ENCODE results near the gene CYTH3. TPM values are rescaled to one million over a fixed set of nuclear protein-coding genes. Genes with fewer than 3 reads are reported as not detected.

CYTH3 gene
- polyA plus RNA-seq, 2 of the 4 experiments (the other 2 are of a cell fraction) = 18.6 to 24.2 TPM

GRCh38 chr7:6256677-6257535 is 15.5 kb downstream of the CYTH3 start:
- H3K4me2 ChIP-seq = peak overlapping the region; percentile 5; the same call in 1 of the 3 replicates
- POLR2A ChIA-PET = no interaction called here
- CTCF ChIA-PET = interaction anchor here (1.2 to 2.2 kb wide), 3 partner anchors 10 to 67 kb away, joined by 5 to 10 read pairs (median 8); no protein-coding TSS in a partner anchor

DNA sequence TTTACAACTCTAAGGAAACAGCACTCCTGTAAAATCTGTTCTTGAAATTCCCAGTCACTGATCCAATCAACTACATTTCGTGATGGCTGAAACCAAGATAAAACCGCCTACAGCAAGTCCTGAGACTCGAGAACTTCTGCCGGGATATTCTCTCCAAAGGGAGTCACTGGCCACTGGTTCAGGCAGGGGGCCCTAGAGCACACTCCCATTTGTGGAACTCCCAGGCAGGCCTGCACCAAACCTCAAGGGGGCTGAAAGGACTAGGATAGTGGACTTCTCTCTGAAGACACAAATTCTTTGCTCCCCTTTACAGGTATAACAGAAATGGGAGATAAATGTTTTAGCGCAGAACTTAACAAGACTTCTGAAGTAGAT is 16.3 kb downstream of the CYTH3 start:
- Histone ChIP-seq H3K4me1 (peaks cover 61% of the 10 kb centered on the region), H3K9me3 (no peaks in the 10 kb centered on the region), H3K4me2 (no peak overlapping the region), H3K4me3 (no peak overlapping the region), H3K27ac (0 out of 6 replicates have a peak overlapping the region, but pooled peaks of 1 of the 2 experiments have one; percentile 6)
- TF ChIP-seq REST (IDR thresholded peaks at IDR 0.05) = no peak
- no peak for TF ChIP-seq EHF (CRISPR knock-in tag; IDR thresholded peaks at IDR 0.05)
- no peak for TF ChIP-seq CEBPB (IDR thresholded peaks at IDR 0.05)
- no peak for TF ChIP-seq FOXS1 (CRISPR knock-in tag; IDR thresholded peaks at IDR 0.05)
- no peak for TF ChIP-seq KDM5A (IDR thresholded peaks at IDR 0.05)
- TF ChIP-seq SMC3 (IDR thresholded peaks at IDR 0.05) = no peak
- no peak for TF ChIP-seq CHD4 (IDR thresholded peaks at IDR 0.05; ENCODE audit: borderline replicate concordance)
- TF ChIP-seq SREBF2 (IDR thresholded peaks at IDR 0.05) = no peak
- TF ChIP-seq, protein P1, sequence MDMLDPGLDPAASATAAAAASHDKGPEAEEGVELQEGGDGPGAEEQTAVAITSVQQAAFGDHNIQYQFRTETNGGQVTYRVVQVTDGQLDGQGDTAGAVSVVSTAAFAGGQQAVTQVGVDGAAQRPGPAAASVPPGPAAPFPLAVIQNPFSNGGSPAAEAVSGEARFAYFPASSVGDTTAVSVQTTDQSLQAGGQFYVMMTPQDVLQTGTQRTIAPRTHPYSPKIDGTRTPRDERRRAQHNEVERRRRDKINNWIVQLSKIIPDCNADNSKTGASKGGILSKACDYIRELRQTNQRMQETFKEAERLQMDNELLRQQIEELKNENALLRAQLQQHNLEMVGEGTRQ (IDR thresholded peaks at IDR 0.05) = no peak
- TF ChIP-seq, protein P2, sequence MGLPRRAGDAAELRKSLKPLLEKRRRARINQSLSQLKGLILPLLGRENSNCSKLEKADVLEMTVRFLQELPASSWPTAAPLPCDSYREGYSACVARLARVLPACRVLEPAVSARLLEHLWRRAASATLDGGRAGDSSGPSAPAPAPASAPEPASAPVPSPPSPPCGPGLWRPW (IDR thresholded peaks at IDR 0.05) = no peak
- no peak for TF ChIP-seq PBX3 (IDR thresholded peaks at IDR 0.05)
- TF ChIP-seq MAZ (IDR thresholded peaks at IDR 0.05; ENCODE audit: borderline replicate concordance, low read depth, low read length) = no peak
- no peak for TF ChIP-seq RFX5 (IDR thresholded peaks at IDR 0.05)
- TF ChIP-seq EP300 (IDR thresholded peaks at IDR 0.05) = no peak
- TF ChIP-seq FOSB (CRISPR knock-in tag; IDR thresholded peaks at IDR 0.05) = no peak
- no peak for TF ChIP-seq HEYL (CRISPR knock-in tag; IDR thresholded peaks at IDR 0.05)
- no peak for TF ChIP-seq NPAS2 (CRISPR knock-in tag; IDR thresholded peaks at IDR 0.05; ENCODE audit: borderline replicate concordance)
- TF ChIP-seq, protein P3, sequence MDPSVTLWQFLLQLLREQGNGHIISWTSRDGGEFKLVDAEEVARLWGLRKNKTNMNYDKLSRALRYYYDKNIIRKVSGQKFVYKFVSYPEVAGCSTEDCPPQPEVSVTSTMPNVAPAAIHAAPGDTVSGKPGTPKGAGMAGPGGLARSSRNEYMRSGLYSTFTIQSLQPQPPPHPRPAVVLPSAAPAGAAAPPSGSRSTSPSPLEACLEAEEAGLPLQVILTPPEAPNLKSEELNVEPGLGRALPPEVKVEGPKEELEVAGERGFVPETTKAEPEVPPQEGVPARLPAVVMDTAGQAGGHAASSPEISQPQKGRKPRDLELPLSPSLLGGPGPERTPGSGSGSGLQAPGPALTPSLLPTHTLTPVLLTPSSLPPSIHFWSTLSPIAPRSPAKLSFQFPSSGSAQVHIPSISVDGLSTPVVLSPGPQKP (IDR thresholded peaks at IDR 0.05; ENCODE audit: low read depth, low read length) = no peak
- POLR2A ChIA-PET = no interaction called here
- peak; percentile 66 to 80; a peak in 4 of 6 replicates for ATAC-seq
- DNase-seq (ENCODE audit: low read depth in 1 of 2, low spot score in 1 of 2) = peak; percentile 21 to 53
- WGBS (ENCODE audit: missing lambda C conversion rate) = 71% methylated on average over 5 of the region's 5 CpGs
- no peak for FAIRE-seq
- CTCF ChIA-PET = interaction anchor here (1.3 to 2.2 kb wide), 2 partner anchors 9 to 15 kb away, joined by 8 to 10 read pairs; no protein-coding TSS in a partner anchor

More at GRCh38 chr7:6256677-6257535, 15.5 kb downstream of the CYTH3 start:
- WGBS (ENCODE audit: missing lambda C conversion rate) = 84% methylated on average over 9 of the region's 9 CpGs
- no peak for FAIRE-seq
- peak in 1 of 2 experiments; percentile 40; a peak in 3 of 6 replicates for ATAC-seq
- TF ChIP-seq KDM5A (IDR thresholded peaks at IDR 0.05) (no peak), GATA3 (IDR thresholded peaks at IDR 0.05; ENCODE audit: borderline replicate concordance) (no peak), MYC (IDR thresholded peaks at IDR 0.05; ENCODE audit: borderline replicate concordance, low read length) (no peak), TFCP2L1 (CRISPR knock-in tag; IDR thresholded peaks at IDR 0.05) (no peak), CBX2 (IDR thresholded peaks at IDR 0.05; ENCODE audit: borderline replicate concordance, low read depth) (no peak), RFX5 (IDR thresholded peaks at IDR 0.05) (no peak), JUNB (IDR thresholded peaks at IDR 0.05) (no peak), PHF8 (IDR thresholded peaks at IDR 0.05; ENCODE audit: borderline replicate concordance, low read depth) (no peak), POLR2AphosphoS2 (conservative IDR thresholded peaks at IDR 0.05; ENCODE audit: low read length) (no peak), RNF2 (IDR thresholded peaks at IDR 0.05; ENCODE audit: borderline replicate concordance, low read depth) (no peak), CHD4 (IDR thresholded peaks at IDR 0.05; ENCODE audit: borderline replicate concordance) (no peak), RARB (CRISPR knock-in tag; IDR thresholded peaks at IDR 0.05) (no peak), RAD21 (conservative IDR thresholded peaks at IDR 0.05 in 1 of 2, IDR thresholded peaks at IDR 0.05 in 1 of 2) (no peak), SREBF2 (IDR thresholded peaks at IDR 0.05) (no peak), HOXB13 (CRISPR knock-in tag; IDR thresholded peaks at IDR 0.05; ENCODE audit: low read depth) (no peak), CEBPB (IDR thresholded peaks at IDR 0.05) (no peak)
- TF ChIP-seq, protein P4, sequence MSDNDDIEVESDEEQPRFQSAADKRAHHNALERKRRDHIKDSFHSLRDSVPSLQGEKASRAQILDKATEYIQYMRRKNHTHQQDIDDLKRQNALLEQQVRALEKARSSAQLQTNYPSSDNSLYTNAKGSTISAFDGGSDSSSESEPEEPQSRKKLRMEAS (IDR thresholded peaks at IDR 0.05) = no peak
- TF ChIP-seq, protein P2 (IDR thresholded peaks at IDR 0.05) = no peak
- H3K4me1 ChIP-seq = peaks cover 61% of the 10 kb centered on the region
- no peak for DNase-seq (ENCODE audit: low read depth in 1 of 2, low spot score in 1 of 2)
- H3K27ac ChIP-seq = 0 out of 6 replicates have a peak overlapping the region, but pooled peaks of 1 of the 2 experiments have one; percentile 11
- H3K9me3 ChIP-seq = no peaks in the 10 kb centered on the region
- no peak overlapping the region for H3K4me3 ChIP-seq

Data from A549 (cell line).